ENCODE results near the gene RIPOR3. TPM values are rescaled to one million over a fixed set of nuclear protein-coding genes. Genes with fewer than 3 reads are reported as not detected.

Gene RIPOR3
- polyA plus RNA-seq, 2 of the 4 experiments (the other 2 are of a cell fraction), result 0.03 to 0.06 TPM

DNA sequence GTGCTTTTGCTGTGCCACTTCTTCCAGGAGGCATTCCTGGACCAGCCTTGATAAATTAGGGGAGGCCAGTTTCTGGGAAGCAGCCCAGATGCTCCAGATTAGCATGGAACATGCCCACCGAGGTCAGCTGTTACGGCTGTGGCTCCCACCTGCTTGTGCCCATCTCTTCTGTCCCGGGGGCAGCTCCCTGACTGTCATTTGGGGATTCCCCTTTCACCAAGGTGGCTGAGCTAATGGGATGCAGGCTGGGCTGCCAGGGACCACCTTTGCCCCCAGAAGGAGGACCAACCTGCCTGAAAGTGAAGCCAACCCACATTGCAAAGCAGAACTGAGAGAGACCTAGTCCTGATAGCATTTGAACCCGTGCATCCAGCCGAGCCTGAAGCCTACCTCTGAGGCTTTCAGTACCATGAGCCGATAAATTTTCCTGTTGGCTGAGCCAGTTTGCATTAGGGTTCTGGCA lies 95.9 kb downstream of the RIPOR3 start (continued):
- no peak for TF ChIP-seq NPAS2 (CRISPR knock-in tag; IDR thresholded peaks at IDR 0.05; ENCODE audit: borderline replicate concordance)
- no peak for TF ChIP-seq HOXB5 (CRISPR knock-in tag; IDR thresholded peaks at IDR 0.05)
- TF ChIP-seq RCOR1 (IDR thresholded peaks at IDR 0.05; ENCODE audit: low read depth, low read length), result no peak
- TF ChIP-seq HDAC2 (IDR thresholded peaks at IDR 0.05), result no peak

DNA sequence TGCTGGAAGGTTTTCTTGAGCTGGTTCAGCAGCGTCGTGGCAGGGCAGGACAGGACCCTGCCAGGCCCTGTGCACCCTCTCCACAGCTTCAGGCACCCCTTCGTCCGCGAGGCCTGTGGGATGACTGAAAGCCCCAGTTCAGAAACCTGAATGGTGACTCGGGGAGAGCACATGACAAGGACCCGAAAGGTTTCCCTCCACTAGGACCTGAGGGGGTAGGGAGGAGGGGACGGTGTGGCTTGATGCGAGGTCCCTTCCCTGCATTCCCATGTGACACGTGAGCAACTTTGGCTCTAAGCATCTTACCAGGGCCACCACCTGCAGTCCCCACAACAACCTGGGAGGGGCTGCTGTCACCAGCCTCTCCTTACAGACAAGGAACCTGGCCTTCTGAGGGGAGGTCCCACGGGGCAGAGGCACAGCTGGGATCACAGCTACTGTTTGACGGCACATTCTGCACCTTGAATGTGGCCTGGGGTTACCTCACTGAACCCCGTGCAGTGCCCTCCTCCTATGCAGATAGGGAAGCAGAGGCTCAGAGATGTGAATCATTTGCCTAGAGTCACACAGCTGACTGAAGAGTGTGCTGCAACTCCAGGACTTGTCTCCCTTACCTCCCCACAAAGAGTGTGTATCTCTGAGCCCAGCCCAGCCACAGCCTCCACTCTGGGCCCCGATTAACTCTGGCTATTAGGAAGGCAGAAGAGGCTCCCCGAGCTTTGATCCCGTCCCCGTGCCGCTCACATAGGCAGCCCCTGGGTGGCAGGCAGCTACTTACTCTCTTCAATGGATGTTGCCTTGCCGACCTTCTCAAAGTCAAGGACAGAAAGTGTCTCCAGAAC lies 96.5 kb downstream of the RIPOR3 start:
- H3K9me3 ChIP-seq, result no peaks in the 10 kb centered on the region
- CTCF ChIA-PET, result interaction anchor here (0.9 to 4.0 kb wide), 10 partner anchors 15 to 409 kb away, joined by 3 to 32 read pairs (median 4); no protein-coding TSS in a partner anchor
- no peak for DNase-seq (ENCODE audit: low read depth in 1 of 2, low spot score in 1 of 2)
- no peak overlapping the region for H3K4me2 ChIP-seq
- ATAC-seq, result peak; percentile 14 to 19; a peak in 4 of 6 replicates
- no peak for FAIRE-seq
- POLR2A ChIA-PET, result no interaction called here
- H3K27ac ChIP-seq, result no peak overlapping the region
- H3K4me3 ChIP-seq, result no peak overlapping the region
- H3K4me1 ChIP-seq, result no peaks in the 10 kb centered on the region
- TF ChIP-seq, protein P1, sequence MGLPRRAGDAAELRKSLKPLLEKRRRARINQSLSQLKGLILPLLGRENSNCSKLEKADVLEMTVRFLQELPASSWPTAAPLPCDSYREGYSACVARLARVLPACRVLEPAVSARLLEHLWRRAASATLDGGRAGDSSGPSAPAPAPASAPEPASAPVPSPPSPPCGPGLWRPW (IDR thresholded peaks at IDR 0.05), result no peak
- no peak for TF ChIP-seq TFCP2L1 (CRISPR knock-in tag; IDR thresholded peaks at IDR 0.05)
- TF ChIP-seq POLR2A (IDR thresholded peaks at IDR 0.05; ENCODE audit: low read length), result no peak
- TF ChIP-seq, protein P2, sequence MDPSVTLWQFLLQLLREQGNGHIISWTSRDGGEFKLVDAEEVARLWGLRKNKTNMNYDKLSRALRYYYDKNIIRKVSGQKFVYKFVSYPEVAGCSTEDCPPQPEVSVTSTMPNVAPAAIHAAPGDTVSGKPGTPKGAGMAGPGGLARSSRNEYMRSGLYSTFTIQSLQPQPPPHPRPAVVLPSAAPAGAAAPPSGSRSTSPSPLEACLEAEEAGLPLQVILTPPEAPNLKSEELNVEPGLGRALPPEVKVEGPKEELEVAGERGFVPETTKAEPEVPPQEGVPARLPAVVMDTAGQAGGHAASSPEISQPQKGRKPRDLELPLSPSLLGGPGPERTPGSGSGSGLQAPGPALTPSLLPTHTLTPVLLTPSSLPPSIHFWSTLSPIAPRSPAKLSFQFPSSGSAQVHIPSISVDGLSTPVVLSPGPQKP (IDR thresholded peaks at IDR 0.05; ENCODE audit: low read depth, low read length), result no peak
- no peak for TF ChIP-seq ZNF302 (CRISPR knock-in tag; IDR thresholded peaks at IDR 0.05)
- TF ChIP-seq, protein P3, sequence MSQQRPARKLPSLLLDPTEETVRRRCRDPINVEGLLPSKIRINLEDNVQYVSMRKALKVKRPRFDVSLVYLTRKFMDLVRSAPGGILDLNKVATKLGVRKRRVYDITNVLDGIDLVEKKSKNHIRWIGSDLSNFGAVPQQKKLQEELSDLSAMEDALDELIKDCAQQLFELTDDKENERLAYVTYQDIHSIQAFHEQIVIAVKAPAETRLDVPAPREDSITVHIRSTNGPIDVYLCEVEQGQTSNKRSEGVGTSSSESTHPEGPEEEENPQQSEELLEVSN (IDR thresholded peaks at IDR 0.05; ENCODE audit: borderline replicate concordance, low read depth), result no peak
- no peak for TF ChIP-seq NPAS2 (CRISPR knock-in tag; IDR thresholded peaks at IDR 0.05; ENCODE audit: borderline replicate concordance)
- no peak for TF ChIP-seq ZFP36 (IDR thresholded peaks at IDR 0.05; ENCODE audit: borderline replicate concordance, partially characterized antibody)
- TF ChIP-seq HOXB13 (CRISPR knock-in tag; IDR thresholded peaks at IDR 0.05; ENCODE audit: low read depth), result no peak
- no peak for TF ChIP-seq JUNB (IDR thresholded peaks at IDR 0.05)
- TF ChIP-seq PHF8 (IDR thresholded peaks at IDR 0.05; ENCODE audit: borderline replicate concordance, low read depth), result no peak
- no peak for TF ChIP-seq FOXS1 (CRISPR knock-in tag; IDR thresholded peaks at IDR 0.05)
- no peak for TF ChIP-seq FOSB (CRISPR knock-in tag; IDR thresholded peaks at IDR 0.05)
- no peak for TF ChIP-seq SMC3 (IDR thresholded peaks at IDR 0.05)
- TF ChIP-seq EHMT2 (IDR thresholded peaks at IDR 0.05; ENCODE audit: low read depth), result no peak
- 76% methylated on average over 19 of the region's 19 CpGs for WGBS (ENCODE audit: missing lambda C conversion rate)

DNA sequence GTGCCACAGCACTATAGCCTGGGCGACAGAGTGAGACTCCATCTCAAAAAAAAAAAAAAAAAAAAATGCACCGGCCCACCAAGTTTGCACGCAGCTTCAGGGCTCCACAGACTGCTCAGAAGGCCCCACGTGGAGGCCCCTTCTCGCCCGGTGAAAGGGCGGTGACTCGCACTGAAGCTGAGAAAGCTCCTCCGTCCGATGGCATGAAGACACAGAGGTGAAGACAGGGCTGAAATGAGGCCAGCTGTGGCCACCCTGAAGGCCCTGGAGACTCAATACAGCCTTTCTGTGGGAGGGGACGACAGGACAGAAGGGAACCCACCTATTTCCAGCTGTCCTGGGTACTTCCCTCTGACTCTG lies 97.1 kb downstream of the RIPOR3 start:
- FAIRE-seq (no peak), ATAC-seq (no peak; a peak in 1 of 6 replicates)
- CTCF ChIA-PET, result interaction anchor here (0.6 to 4.0 kb wide), 11 partner anchors 14 to 163 kb away, joined by 3 to 32 read pairs (median 4); no protein-coding TSS in a partner anchor

DNA sequence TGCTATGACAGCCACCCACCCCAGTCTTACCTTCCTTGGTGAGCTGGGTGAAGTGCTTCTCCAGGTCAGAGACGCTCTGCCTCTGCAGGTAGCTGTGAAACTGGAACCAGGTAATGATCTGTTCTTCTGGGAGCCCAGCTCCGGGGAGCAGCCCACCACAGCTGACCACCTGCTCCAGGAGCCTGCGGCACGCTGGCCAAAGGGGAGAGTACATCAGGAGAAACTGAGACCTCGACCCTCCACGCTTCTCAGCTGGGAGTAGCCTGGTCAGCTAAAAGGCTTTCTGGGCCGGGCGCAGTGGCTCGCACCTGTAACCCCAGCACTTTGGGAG lies 98.4 kb downstream of the RIPOR3 start:
- DNase-seq (ENCODE audit: low read depth in 1 of 2, low spot score in 1 of 2) (no peak), ATAC-seq (no peak), FAIRE-seq (no peak)
- H3K4me1 ChIP-seq, result no peaks in the 10 kb centered on the region
- no peak overlapping the region for H3K4me2 ChIP-seq
- no peak overlapping the region for H3K4me3 ChIP-seq
- no peak overlapping the region for H3K27ac ChIP-seq
- CTCF ChIA-PET, result interaction anchor here (0.6 to 2.4 kb wide), 12 partner anchors 9 to 507 kb away, joined by 3 to 7 read pairs (median 4); no protein-coding TSS in a partner anchor
- POLR2A ChIA-PET, result interaction anchor here (0.5 kb wide), 1 partner anchor 23 kb away, joined by 3 read pairs; no protein-coding TSS in a partner anchor
- 95% methylated on average over 9 of the region's 9 CpGs for WGBS (ENCODE audit: missing lambda C conversion rate)
- TF ChIP-seq, protein P1 (IDR thresholded peaks at IDR 0.05), result no peak
- TF ChIP-seq, protein P4, sequence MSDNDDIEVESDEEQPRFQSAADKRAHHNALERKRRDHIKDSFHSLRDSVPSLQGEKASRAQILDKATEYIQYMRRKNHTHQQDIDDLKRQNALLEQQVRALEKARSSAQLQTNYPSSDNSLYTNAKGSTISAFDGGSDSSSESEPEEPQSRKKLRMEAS (IDR thresholded peaks at IDR 0.05), result no peak
- TF ChIP-seq TP53 (CRISPR knock-in tag; IDR thresholded peaks at IDR 0.05) (no peak), ESRRA (IDR thresholded peaks at IDR 0.05; ENCODE audit: borderline replicate concordance, low read length) (no peak), NFE2L2 (conservative IDR thresholded peaks at IDR 0.05; ENCODE audit: low read length) (no peak), RCOR1 (IDR thresholded peaks at IDR 0.05; ENCODE audit: low read depth, low read length) (no peak), FOSB (CRISPR knock-in tag; IDR thresholded peaks at IDR 0.05) (no peak), CEBPB (IDR thresholded peaks at IDR 0.05) (no peak)
- H3K9me3 ChIP-seq, result no peaks in the 10 kb centered on the region

More for the DNA sequence above, 97.1 kb downstream of the RIPOR3 start:
- H3K4me2 ChIP-seq, result no peak overlapping the region
- TF ChIP-seq ZC3H11A (IDR thresholded peaks at IDR 0.05), result no peak
- H3K27ac ChIP-seq, result no peak overlapping the region
- DNase-seq (ENCODE audit: low read depth in 1 of 2, low spot score in 1 of 2), result no peak
- WGBS (ENCODE audit: missing lambda C conversion rate), result 94% methylated on average over 11 of the region's 11 CpGs
- no peak overlapping the region for H3K4me3 ChIP-seq
- H3K9me3 ChIP-seq, result no peaks in the 10 kb centered on the region
- no peaks in the 10 kb centered on the region for H3K4me1 ChIP-seq
- POLR2A ChIA-PET, result no interaction called here
